HG02973 (cell line): ENCODE results near the gene SH2D3C.

Source experiments
- ATAC-seq: cut with Tn5 transposase; IDR thresholded peaks from one replicate; pipeline ENCODE4 v1.9.1; 2021; ENCODE audit warnings: moderate library complexity; ENCODE audit not compliant: unreplicated experiment

Gene SH2D3C

DNA sequence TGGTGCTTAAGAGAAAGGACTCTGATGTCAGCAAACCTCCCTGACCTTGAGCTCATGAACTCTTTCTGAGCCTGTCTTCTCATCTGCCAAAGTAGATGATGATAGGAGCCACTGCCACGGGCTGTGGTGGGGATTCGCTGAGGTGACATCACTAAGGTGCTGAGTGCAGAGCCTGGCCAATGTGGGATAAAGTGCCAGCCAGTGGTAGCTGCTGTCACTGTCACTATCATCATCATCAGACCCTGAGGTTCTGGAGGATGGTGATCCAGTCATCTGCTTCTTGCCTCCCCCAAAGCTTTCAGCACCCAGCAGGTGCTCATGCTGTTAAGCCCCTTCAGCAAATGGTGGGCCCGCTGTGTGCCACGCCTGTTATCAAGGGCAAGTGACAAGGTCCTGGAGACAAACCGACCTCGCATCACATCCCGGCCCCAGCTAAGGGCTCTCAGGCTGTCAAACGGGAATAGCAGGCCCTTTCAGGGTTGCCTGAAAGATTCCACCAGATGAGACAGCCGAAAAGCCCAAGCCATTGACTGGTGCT is 30.6 kb upstream of the SH2D3C start:
- ATAC-seq: no peak

DNA sequence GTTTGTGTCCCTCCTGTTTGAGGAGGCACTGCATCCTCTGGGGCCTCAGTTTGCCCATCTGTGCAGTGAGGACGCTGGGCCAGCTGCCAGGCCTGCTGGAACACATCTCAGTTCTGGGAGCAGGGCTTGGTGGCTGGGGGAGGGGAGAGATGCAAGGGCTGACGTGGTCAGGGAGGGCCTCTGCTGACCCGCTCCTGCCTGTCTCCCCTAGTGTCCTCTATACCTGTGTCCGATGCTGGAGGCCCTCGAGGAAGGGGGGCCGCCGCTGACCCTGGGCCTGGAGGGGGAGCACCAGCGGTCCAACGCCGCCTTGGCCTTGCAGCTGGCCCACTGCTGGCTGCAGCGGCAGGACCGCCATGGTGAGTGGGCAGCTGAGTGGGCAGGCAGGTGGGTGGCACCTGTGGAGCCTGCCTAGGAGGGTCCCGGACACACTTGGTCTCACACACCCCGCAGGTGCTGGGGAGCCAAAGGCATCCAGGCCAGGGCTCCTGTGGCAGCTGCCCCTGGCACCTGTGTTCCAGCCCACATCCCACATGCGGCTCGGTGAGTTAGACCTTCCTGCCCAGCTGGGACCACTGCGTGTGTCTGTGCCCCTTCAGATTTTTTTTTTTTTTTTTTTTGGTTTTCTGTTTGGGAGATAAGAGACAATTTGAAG is 30.0 kb upstream of the SH2D3C start:
- ATAC-seq: no peak

DNA sequence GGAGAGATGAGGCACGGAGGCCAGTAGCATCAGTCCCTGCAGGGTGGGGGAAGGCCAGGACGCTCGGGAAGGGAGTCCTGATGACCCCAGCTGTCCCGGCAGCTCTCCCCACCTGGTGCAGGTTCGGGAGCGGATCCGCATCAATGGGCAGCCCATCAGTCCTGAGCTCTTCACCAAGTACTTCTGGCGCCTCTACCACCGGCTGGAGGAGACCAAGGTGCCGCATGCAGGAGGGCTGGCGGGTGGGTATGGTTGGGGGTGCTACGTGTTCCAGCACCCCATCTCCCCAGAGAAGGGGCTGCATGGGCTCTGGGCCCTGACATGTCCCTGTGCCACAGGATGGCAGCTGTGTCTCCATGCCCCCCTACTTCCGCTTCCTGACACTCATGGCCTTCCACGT is 28.4 kb upstream of the SH2D3C start:
- ATAC-seq: no peak

DNA sequence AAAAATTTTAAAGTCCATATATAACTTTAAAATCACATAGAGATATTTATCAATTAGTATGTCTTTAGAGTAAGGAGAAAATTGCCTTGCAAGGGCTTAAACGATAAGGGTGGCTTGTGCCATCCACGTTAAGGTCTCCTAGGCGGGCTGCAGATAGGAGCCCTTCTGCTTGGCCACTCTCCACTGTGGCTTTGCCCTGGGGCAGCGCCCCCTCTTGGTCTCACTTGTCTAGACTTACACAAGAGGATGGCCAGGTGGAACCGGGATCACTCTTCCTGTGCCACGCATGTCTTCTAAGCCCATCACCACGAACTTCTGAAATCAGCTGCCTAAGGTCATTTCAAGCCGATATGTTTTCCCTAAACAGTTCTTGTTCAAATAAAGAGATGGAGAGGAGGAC is 27.2 kb upstream of the SH2D3C start:
- no peak for ATAC-seq

DNA sequence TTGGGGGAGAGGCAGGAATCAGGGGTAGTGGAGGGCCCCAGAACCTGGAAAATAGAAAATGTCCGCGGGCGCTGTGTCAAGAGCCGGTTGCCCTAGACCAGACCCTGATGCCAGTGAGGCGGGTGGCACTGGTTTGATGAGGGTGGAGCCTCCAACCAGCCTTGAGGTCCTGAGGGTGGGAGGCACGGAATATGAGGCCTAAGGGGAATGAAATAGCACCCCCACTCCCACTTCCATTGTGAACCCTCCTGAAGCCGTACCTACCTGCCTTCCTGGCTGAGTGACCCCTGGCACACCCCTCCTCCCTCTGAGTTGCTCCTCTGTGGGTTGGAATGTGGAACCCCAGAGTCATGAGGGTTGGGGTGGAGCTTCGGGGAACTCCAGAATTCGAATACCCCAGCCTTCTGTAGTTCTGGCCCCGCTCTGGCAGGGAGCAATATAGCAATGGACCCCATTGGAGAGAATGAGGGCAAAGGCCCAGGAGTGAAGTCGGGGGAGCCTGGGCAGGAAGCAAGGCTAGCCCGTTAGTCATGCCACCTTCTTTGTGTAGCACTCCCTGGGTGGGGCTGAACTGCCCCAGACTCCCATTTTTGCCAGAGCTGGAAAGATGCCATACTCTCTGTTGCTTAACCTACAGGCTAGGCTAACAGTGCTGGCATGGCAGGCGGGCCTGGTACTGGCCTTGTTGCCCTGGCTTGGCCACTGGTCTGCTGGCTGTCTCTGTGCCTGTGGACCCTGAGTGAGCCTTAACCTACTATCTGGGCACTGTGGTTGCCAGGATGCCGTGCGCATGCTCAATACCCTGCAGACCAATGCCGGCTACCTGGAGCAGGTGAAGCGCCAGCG is 25.3 kb upstream of the SH2D3C start:
- ATAC-seq: no peak

DNA sequence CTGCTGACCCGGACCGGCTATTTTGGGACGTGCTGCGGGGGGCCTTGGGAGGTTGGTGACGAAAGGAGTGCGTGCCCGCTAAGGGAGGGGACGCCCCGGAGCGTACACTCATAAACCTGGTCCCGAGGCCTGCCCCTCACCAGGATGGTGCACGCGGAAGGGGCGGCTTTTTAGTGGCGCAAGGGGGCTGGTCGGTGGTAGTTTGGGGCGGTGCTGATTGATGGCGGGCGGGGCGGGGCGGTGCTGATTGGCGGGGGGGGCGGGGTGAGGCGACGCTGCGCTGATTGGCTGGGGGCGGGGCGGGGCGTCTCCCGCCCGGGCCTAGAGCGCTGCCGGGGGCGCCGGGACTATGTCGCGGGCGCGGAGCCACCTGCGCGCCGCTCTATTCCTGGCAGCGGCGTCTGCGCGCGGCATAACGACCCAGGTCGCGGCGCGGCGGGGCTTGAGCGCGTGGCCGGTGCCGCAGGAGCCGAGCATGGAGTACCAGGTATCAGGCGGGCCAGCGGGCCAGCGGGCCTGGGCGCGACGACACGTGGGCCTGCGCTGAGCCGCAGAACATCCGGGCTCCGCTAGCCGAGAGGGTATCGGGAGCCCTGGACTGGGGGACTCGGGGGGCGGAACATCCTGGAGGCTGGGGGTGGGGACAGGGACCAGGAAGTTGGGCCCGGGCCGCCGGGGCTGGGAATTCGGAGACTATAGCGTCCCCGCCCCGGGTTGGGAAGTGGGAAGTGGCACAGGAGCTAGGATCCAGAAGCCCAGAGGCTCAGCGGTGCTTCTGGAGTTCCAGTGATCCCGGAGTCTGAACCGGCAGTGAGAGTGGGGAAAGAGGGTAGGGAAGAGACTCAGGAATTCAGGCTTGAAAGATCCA is 24.3 kb upstream of the SH2D3C start, which contains the start of gene FPGS:
TSS of gene FPGS (plus strand) at position 307 of the 868 bp plus-strand sequence. CDS start at position 350, 43 bp downstream.
- peak; percentile 61 for ATAC-seq

DNA sequence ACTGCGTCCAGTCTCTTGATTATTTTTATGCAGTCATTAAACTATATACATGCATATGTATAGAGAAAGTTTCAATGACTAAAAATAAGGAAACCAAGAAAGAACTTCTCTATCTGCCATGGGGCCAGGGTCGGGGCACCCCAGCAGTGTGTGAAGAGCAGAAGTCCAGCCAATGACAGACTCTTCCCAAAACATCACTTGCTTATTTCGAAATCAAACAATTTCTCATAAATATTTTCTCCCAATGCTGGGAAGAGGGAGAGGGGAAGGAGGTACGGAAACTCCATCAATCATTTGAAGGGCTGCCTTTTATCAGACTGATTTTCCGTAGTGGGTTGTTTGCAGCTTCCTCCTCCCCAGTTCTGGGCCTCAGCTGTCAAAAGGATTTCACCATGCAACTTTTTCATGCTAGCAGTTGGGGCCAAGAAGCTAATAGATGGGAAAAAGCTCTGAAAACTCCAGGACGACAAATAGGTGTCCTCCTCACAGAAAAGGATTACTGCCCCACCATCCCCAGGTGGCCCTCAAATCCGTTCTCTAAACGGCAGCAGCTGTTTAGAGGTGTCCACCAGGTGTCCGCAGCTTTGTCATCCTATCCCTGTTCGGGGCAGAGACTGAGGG is 23.6 kb upstream of the SH2D3C start:
- ATAC-seq: no peak

DNA sequence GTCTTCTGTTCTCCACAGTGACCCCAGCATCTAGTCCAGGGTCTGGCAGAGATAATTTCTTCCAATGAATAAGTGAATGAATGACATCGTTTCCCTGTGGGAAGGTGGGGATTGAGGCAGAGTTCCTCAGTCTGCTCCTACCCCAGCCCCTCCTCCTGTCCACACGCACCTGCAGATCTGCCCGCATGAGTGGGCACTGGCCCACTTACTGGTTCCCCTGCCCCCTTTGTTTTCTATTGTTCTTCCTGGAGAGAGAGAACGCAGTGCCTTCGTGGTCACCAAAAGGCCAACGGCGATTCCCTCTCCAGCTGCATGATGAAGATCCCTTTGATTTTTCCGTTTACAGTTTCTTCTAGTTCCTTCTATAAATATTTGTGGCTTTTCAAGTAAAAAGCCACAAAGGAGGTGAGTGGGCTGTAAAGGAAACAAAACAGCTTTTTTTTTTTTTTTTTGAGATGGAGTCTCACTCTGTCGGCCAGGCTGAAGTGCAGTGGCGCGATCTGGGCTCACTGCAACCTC is 18.4 kb upstream of the SH2D3C start:
- no peak for ATAC-seq

DNA sequence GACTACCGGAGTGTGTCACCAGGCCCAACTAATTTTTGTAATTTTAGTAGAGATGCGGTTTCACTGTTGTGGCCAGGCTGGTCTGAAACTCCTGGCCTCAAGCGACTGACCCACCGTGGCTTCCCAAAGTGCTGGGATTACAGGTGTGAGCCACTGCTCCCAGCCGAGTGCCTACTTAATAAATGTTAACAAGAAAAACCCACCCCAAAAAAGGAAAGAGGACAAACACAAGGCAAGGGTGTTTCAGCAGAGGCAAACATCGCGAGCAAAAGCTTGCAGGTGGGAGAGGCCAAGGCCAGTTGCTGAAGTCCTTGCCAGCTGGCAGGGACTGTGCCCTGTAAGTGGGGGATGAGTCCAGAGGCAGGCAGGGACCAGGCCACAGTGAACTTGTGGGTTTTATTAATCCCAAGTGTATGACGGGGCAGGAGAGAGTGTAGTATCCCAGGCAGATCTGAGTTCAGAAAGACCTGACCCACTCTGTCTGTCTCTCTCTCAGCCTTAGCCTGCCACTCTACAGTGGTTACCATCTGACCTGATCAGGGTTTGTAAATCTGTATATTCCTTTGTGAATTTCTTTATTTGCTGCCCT is 17.9 kb upstream of the SH2D3C start:
- no peak for ATAC-seq

DNA sequence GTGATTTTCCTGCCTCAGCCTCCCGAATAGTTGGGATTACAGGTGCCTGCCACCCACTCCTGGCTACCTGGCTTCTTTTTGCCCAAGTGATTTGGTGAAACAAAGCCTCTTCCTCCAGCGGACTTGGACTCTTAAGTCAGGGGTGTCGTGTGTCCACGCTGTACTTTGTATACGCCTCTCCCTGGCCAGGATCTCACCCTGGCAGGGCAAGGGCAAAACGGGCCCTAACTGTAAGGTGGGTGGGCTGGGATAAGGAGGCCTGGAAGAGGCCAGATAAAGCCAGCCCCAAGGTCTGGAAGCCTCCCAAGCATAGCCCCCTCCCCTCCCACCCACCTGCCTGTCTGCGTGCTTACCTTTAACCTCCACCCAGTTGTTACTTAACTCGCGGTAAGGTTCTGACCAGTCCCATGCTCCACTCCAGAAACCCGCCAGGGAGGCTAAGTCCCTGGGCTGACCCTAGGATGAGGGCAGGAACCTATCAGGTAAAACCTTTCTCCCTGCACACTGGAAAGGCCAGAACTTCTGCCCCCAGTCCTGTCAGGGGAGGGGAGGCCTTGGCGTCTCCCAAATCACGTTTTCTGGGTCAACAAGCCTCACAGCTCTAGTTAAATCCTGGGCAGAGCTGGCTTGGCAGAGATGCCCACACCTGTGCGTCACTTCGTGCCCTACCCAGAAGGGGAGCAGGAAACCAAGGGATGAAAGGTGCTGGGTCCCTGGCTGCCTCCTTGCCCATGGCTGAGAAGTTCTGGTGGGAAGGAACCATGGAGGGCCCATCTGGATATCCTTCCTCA is 15.7 kb upstream of the SH2D3C start:
- ATAC-seq: no peak

DNA sequence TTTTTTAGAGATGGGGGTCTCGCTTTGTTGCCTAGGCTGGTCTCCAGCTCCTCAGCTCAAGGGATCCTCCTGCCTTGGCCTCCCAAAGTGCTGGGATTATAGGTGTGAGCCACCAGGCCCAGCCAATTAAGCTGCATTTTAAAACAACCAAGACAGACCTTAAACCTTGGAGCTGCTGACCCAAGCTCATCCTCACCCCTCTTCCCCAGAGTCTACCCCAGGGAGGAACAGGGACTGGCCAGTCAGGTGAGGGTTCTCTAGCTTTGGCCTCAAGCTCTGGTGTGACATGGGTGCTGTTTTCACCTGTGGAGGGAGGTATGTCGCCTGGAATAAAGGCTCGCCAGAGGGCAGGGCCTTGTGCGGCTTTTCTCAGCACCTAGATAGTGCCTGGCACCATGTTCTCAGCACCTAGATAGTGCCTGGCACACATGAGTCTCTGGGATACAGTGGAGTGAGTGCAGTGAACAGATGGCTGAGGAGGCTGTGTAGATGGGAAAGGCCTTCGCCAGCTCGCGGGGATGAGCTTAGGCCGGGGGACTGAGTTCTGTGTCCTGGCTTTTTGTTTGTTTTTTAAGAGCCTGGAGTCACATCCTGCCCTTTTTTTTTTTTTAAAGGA is 14.7 kb upstream of the SH2D3C start:
- ATAC-seq: no peak

DNA sequence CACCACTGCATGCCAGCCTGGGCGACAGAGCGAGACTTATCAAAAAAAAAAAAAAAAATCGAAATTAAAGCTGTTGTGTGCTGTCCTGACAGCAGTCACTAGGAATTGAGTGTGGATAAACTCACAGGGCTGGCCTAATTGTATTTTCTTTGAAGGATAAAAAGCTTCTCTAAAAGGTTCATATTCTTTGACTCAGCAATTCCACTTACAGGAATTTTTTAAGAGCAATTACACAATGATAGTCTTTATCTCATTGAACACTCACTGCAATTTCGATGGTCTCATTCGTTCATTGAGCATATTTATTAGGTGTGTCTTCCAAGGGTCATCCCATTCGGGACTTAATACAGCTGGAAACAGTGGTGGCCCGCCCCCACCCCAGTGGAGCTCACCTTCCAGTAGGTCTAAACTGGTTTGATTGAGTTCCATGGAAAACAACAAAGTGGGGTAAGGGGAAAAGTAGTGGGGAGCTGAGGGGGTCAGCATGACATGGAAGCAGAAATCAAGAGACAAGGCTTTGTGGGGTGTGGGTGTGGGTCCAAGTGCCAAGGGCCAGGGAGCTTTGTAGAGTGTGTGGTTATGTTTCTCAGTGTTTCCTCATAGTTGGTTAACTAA is 14.1 kb upstream of the SH2D3C start:
- ATAC-seq: no peak

DNA sequence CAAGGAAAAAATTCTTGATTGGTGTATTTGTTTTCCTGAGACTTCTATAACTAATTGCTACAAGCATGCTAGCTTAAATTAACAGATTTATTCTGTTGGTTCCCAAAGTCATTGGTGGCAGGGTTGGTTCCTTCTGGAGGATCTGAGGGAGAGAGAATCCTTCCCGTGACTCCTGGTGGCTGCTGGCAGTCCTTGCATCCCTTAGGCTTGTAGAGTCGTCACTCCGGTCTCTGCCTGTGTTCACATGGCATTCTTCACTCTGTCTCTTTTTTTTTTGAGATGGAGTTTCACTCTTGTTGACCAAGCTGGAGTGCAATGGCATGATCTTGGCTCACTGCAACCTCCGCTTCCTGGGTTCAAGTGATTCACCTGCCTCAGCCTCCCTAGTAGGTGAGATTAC is 12.6 kb upstream of the SH2D3C start:
- no peak for ATAC-seq

DNA sequence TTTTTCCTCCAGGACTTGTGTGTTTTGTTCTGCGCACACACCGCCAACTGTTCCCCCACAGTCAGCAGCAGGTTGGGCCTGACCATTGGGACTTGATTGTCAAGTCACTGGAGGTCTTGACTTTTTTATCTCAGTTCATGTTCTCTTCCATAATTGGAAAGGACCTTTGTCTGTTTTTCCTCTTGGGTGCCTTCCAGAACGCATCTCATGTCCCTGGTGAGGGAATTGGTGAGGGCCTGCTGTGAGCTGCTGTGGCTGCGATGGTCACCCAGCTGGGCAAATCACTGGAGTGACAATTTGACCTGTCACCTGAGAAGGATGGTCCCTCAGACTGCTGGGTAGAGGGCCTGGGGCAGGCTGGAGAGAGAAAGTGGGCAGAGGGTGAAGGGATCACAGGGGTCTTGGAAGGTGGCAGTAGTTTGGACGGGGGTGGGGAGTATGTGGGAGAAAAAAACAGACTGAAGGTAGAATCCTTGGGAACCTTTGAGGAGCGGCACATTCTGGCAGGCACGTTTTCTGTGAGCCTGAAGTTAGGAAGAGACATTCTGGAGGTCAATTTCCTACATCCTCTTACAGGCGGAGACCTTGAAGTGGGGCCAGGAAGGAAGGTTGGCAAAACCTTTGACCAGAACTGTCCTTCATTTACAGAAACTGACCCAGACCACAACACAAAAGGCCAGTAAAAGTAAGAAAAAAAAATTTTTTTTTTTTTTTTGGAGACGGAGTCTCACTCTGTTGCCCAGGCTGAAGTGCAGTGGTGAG is 11.8 kb upstream of the SH2D3C start:
- no peak for ATAC-seq

DNA sequence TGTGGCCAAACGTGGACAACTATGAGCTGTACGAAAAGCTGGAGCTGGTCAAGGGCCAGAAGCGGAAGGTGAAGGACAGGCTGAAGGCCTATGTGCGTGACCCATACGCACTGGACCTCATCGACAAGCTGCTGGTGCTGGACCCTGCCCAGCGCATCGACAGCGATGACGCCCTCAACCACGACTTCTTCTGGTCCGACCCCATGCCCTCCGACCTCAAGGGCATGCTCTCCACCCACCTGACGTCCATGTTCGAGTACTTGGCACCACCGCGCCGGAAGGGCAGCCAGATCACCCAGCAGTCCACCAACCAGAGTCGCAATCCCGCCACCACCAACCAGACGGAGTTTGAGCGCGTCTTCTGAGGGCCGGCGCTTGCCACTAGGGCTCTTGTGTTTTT is 10.7 kb upstream of the SH2D3C start:
- ATAC-seq: no peak

DNA sequence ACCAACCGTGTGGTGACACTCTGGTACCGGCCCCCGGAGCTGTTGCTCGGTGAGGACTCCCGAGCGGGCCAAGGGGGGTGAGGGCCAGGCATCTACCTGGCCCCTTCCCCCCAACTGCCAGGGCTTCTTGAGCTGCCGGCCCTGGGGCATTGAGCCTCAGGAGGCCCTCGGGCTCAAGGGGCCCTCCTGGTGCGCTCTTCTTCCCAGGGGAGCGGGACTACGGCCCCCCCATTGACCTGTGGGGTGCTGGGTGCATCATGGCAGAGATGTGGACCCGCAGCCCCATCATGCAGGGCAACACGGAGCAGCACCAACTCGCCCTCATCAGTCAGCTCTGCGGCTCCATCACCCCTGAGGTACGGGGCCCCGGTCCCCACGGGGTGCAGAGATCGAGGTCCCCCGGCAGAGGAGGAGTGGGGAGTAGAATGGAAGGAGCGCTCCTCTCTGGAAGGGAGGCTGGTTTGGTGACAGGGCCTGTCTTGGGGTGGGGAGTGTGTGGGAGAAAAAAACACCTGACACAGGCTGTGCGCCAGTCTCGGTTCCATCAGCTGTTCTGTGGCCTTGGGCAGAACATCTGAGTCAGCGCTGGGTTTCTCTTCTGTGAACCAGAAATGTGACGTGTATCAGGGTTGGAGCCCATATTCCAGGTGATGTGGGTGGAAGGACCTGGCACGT is 10.0 kb upstream of the SH2D3C start:
- ATAC-seq: no peak

DNA sequence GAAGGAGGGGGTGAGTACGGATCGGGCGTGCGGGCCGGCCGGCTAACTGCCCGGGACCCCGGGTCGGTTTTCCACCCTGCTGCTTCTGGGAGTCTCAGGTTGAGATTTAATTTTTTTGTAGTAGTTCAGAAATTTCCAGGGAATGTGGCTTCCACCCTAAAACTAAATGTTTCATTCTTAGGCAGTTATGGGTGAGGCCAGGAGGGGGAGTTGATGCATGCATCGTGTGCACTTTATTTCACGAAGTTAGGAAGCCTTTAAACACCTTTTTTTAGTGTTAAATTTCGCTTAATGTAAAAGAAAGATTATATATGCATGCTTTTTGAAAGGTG is 8.3 kb upstream of the SH2D3C start:
- no peak for ATAC-seq
